SK-N-SH (cell line): ENCODE measurements around the gene CARS2. TPM values are rescaled to one million over a fixed set of nuclear protein-coding genes. Genes with fewer than 3 reads are reported as not detected.

Experiments used
- CTCF ChIA-PET: fragments of 300-600, 350-600 bp; formaldehyde crosslinking; extraction: SDS; loops from one replicate; lab custom pipeline; 2021; lab: Yijun Ruan, JAX
- POLR2A ChIA-PET: fragments of 350-600 bp; sonication (Branson Sonifier 250); formaldehyde crosslinking; extraction: SDS; loops from one replicate; lab custom pipeline; 2020; ENCODE audit warnings: antibody characterized with exemption, inconsistent platforms; lab: Yijun Ruan, JAX
- DNase-seq: peaks from one replicate; pipeline ENCODE4 v3.0.0; 2012
- H2AFZ ChIP-seq: fragments of 200-600 bp; sonication (generic); 2 replicates; pipeline ENCODE4 v1.8.1; 2016; ENCODE audit warnings: antibody characterized with exemption, mild to moderate bottlenecking, low read depth
- H3F3A ChIP-seq: fragments of 200-600 bp; sonication (generic); replicated peaks from 2 replicates; pipeline ENCODE3; 2016; ENCODE audit warnings: antibody characterized with exemption, mild to moderate bottlenecking; ENCODE audit not compliant: insufficient read depth
- H3K27ac ChIP-seq, 2 experiments: fragments of 200-500 bp in 1 of 2; fragments of 200-600 bp in 1 of 2; sonication (Bioruptor generic) in 1 of 2; sonication (generic), shearing (Covaris generic) in 1 of 2; 2 replicates each; pipeline versions ENCODE4 v1.5.1 to v1.6.1; 2014 to 2016; ENCODE audit warnings: low read depth in 2 of 2, inconsistent platforms in 1 of 2, low read length in 1 of 2, mild to moderate bottlenecking in 1 of 2, mixed read lengths in 1 of 2
- H3K27me3 ChIP-seq: fragments of 200-600 bp; sonication (generic), shearing (Covaris generic); 2 replicates; pipeline ENCODE4 v1.6.1; 2016; ENCODE audit warnings: mixed run types; ENCODE audit not compliant: insufficient read depth
- H3K36me3 ChIP-seq, 2 experiments: fragments of 200-500 bp in 1 of 2; fragments of 200-600 bp in 1 of 2; sonication (Bioruptor generic) in 1 of 2; sonication (generic) in 1 of 2; replicated peaks in 1 of 2; 2 replicates each; pipeline versions ENCODE3 to v1.5.1; 2014 to 2016; ENCODE audit warnings: low read length in 1 of 2, mild to moderate bottlenecking in 1 of 2; ENCODE audit not compliant: insufficient read depth in 2 of 2, control insufficient read depth in 1 of 2
- H3K4me1 ChIP-seq, 2 experiments: fragments of 200-500 bp in 1 of 2; fragments of 200-600 bp in 1 of 2; sonication (Bioruptor generic) in 1 of 2; sonication (generic), shearing (Covaris generic) in 1 of 2; 2 replicates each; pipeline versions ENCODE4 v1.5.1 to v1.6.1; 2014 to 2016; ENCODE audit warnings: low read depth in 1 of 2, low read length in 1 of 2, mixed run types in 1 of 2; ENCODE audit not compliant: insufficient read depth in 2 of 2, control insufficient read depth in 1 of 2
- H3K4me2 ChIP-seq: fragments of 200-600 bp; sonication (generic), shearing (Covaris generic); 2 replicates; pipeline ENCODE4 v1.6.1; 2017; ENCODE audit warnings: mixed run types
- H3K4me3 ChIP-seq, 2 experiments: fragments of 200-500 bp in 1 of 2; fragments of 200-600 bp in 1 of 2; sonication (Bioruptor generic) in 1 of 2; sonication (generic), shearing (Covaris generic) in 1 of 2; 2 replicates each; pipeline versions ENCODE4 v1.5.1 to v1.8.1; 2014 to 2016; ENCODE audit warnings: low read depth in 2 of 2, inconsistent platforms in 1 of 2, low read length in 1 of 2, mild to moderate bottlenecking in 1 of 2, mixed read lengths in 1 of 2, moderate library complexity in 1 of 2
- H3K79me2 ChIP-seq: fragments of 200-600 bp; sonication (generic); 2 replicates; pipeline ENCODE4 v1.8.1; 2017; ENCODE audit warnings: mild to moderate bottlenecking; ENCODE audit not compliant: insufficient read depth
- H3K9ac ChIP-seq: fragments of 200-600 bp; sonication (generic); 2 replicates; pipeline ENCODE4 v1.6.1; 2017; ENCODE audit warnings: mixed run types
- H3K9me2 ChIP-seq: fragments of 200-600 bp; sonication (generic); 2 replicates; pipeline ENCODE4 v1.6.1; 2017; ENCODE audit warnings: mixed run types
- H3K9me3 ChIP-seq: fragments of 200-600 bp; sonication (generic); 2 replicates; pipeline ENCODE4 v1.6.1; 2017; ENCODE audit warnings: mixed run types, mild to moderate bottlenecking, moderate library complexity
- H4K20me1 ChIP-seq: fragments of 200-600 bp; sonication (generic); 2 replicates; pipeline ENCODE4 v1.6.1; 2017; ENCODE audit warnings: mild to moderate bottlenecking, mixed run types; ENCODE audit not compliant: insufficient read depth
- EP300 ChIP-seq, 2 experiments: IDR thresholded peaks; 2 replicates each; pipeline versions ENCODE4 v1.4.0 to v1.6.1; 2012; ENCODE audit warnings: borderline replicate concordance in 1 of 2, low read depth in 1 of 2, low read length in 1 of 2
- EZH2phosphoT487 ChIP-seq: fragments of 200-600 bp; sonication (generic); IDR thresholded peaks from 2 replicates; pipeline ENCODE4 v1.6.1; 2017; ENCODE audit warnings: low read depth, mixed run types, mild to moderate bottlenecking, antibody characterized with exemption, moderate library complexity, borderline replicate concordance
- FOXJ3 ChIP-seq: sonication (generic); formaldehyde crosslinking; IDR thresholded peaks from 2 replicates; pipeline ENCODE4 v1.5.1; 2020; ENCODE audit warnings: mild to moderate bottlenecking, missing genetic modification reagents
- MEF2A ChIP-seq: IDR thresholded peaks from 2 replicates; pipeline ENCODE4 v1.4.0; 2012; ENCODE audit warnings: low read depth, borderline replicate concordance
- MXI1 ChIP-seq: IDR thresholded peaks from 2 replicates; pipeline ENCODE4 v1.6.1; 2012; ENCODE audit warnings: mild to moderate bottlenecking, low read depth, low read length, improper control_type of control experiment
- NFIC ChIP-seq: IDR thresholded peaks from 2 replicates; pipeline ENCODE4 v1.4.0; 2012; ENCODE audit warnings: borderline replicate concordance
- POLR2AphosphoS5 ChIP-seq: IDR thresholded peaks from 2 replicates; pipeline ENCODE4 v1.6.1; 2012; ENCODE audit warnings: low read depth, low read length
- RCOR1 ChIP-seq: fragments of 150-350 bp; IDR thresholded peaks from 2 replicates; pipeline ENCODE4 v1.6.1; 2017; ENCODE audit warnings: antibody characterized with exemption, low read length
- TAF1 ChIP-seq: IDR thresholded peaks from 2 replicates; pipeline ENCODE4 v1.6.1; 2012; ENCODE audit warnings: low read depth, mild to moderate bottlenecking, low read length, moderate library complexity, borderline replicate concordance
- TCF12 ChIP-seq: IDR thresholded peaks from 2 replicates; pipeline ENCODE4 v1.4.0; 2012
- TEAD4 ChIP-seq: IDR thresholded peaks from 2 replicates; pipeline ENCODE4 v1.4.0; 2012; ENCODE audit warnings: mild to moderate bottlenecking, borderline replicate concordance; ENCODE audit not compliant: insufficient read depth
- YY1 ChIP-seq: IDR thresholded peaks from 2 replicates; pipeline ENCODE4 v1.4.0; 2012; ENCODE audit warnings: low read depth, mild to moderate bottlenecking
- WGBS: methylation state at CpG from one replicate; pipeline ENCODE4 v1.1.6; 2017; ENCODE audit warnings: low lambda C conversion rate; 5-methylcytosine and 5-hydroxymethylcytosine counted together
- polyA plus RNA-seq, 3 experiments: library from polyadenylated mRNA; depleted of rRNA; stranded (reverse); fragments of >200 nt; gene quantifications; 2 replicates each; pipeline ENCODE4 v1.2.3, GENCODE V29; 2012
- TF ChIP-seq, protein P1 (sequence below): fragments of 150-350 bp; IDR thresholded peaks from 2 replicates; pipeline ENCODE4 v1.6.1; 2016; ENCODE audit warnings: mild to moderate bottlenecking, low read depth, low read length
- TF ChIP-seq, protein P2 (sequence below): fragments of 150-350 bp; IDR thresholded peaks from 2 replicates; pipeline ENCODE4 v1.6.1; 2017; ENCODE audit warnings: antibody characterized with exemption, low read length, low read depth, borderline replicate concordance
- TF ChIP-seq, protein P3 (sequence below): IDR thresholded peaks from 2 replicates; pipeline ENCODE4 v1.4.0; 2012; ENCODE audit warnings: low read depth, borderline replicate concordance
- TF ChIP-seq, protein P4 (sequence below): IDR thresholded peaks from 2 replicates; pipeline ENCODE4 v1.4.0; 2012; ENCODE audit warnings: low read depth

CARS2 gene
- polyA plus RNA-seq, 1 of the 3 experiments (the other 2 are of a cell fraction) = 78.6 TPM

DNA sequence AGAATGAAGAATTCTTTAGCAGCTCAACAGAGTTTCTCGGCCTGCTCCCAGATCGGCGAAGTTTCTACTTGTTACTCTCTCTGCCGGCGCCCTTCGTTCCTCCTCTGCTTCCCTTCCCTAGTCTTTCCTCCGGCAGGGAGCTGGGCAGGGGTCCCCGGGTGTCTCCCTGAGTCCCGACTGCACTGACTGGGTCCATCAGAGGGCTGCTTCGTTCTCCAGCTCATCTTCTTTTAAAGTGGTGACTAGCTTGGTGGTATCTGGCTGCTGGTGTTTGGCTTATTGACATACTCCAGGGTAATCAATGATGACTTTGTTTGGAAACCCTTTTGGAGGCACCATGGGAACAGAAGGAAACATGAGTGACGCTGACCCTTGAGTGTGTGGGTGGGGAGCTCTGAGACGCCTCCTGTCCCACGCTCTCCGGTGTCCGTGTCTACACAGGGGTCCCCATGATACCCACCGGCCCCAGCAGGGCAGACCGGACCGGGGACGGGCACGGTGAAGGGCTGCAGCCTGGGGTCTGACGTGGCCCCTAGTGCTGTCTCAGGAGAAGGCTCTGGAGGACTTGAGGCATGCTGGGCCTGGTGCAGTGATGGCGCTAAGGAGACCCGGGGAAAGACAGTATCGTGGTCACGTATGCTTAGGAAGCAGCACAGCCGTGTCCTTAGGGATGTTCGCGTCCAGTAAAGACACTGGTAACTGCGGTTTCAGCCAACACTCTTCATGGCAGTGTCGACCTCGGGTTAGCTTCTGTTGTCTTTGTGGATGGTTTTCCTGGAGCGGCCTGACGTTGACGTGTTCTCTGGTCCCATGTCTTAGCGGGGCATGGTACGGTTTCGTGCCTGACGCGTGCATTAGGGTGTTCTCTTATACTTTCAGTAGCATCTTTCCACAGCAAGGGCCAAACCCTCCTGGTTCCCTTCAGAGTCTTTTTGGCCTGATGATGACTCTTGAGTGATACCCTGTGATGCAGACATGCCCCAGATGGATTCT, 66.8 kb downstream of the CARS2 start (continued):
- TF ChIP-seq, protein P1, sequence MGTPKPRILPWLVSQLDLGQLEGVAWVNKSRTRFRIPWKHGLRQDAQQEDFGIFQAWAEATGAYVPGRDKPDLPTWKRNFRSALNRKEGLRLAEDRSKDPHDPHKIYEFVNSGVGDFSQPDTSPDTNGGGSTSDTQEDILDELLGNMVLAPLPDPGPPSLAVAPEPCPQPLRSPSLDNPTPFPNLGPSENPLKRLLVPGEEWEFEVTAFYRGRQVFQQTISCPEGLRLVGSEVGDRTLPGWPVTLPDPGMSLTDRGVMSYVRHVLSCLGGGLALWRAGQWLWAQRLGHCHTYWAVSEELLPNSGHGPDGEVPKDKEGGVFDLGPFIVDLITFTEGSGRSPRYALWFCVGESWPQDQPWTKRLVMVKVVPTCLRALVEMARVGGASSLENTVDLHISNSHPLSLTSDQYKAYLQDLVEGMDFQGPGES = no peak
- TF ChIP-seq, protein P2, sequence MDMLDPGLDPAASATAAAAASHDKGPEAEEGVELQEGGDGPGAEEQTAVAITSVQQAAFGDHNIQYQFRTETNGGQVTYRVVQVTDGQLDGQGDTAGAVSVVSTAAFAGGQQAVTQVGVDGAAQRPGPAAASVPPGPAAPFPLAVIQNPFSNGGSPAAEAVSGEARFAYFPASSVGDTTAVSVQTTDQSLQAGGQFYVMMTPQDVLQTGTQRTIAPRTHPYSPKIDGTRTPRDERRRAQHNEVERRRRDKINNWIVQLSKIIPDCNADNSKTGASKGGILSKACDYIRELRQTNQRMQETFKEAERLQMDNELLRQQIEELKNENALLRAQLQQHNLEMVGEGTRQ = no peak
- TF ChIP-seq FOXJ3 (CRISPR knock-in tag) = no peak

DNA sequence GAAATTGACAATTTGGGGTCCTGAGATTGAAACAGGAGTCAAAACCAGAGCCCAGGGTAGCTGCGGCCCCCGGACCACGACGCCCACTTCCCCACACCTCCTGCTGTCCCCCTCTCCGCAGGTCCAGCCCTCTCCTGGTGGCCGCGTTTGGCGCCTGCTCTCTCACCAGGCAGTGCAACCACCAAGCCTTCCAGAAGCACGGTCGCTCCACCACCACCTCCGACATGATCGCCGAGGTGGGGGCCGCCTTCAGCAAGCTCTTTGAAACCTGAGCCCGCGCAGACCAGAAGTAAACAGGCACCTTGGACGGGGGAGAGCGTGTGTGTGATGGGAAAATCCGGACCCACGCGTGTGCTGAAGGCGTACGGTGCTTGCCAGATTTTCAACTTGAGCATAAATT, 67.7 kb downstream of the CARS2 start:
- TF ChIP-seq EP300 (IDR thresholded peaks at IDR 0.05; ENCODE audit: borderline replicate concordance in 1 of 2, low read depth in 1 of 2, low read length in 1 of 2) (no peak), YY1 (no peak), POLR2AphosphoS5 (no peak), RCOR1 (no peak), EZH2phosphoT487 (no peak), MXI1 (no peak), TAF1 (no peak), TCF12 (no peak), NFIC (no peak), TEAD4 (no peak), MEF2A (no peak)
- TF ChIP-seq, protein P3, sequence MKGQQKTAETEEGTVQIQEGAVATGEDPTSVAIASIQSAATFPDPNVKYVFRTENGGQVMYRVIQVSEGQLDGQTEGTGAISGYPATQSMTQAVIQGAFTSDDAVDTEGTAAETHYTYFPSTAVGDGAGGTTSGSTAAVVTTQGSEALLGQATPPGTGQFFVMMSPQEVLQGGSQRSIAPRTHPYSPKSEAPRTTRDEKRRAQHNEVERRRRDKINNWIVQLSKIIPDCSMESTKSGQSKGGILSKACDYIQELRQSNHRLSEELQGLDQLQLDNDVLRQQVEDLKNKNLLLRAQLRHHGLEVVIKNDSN = no peak
- TF ChIP-seq, protein P4, sequence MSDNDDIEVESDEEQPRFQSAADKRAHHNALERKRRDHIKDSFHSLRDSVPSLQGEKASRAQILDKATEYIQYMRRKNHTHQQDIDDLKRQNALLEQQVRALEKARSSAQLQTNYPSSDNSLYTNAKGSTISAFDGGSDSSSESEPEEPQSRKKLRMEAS = no peak
- TF ChIP-seq, protein P1 = no peak
- H3K36me3 ChIP-seq = peaks cover 25 to 82% of the 10 kb centered on the region in 2 experiments

More for the DNA sequence above, 67.7 kb downstream of the CARS2 start:
- Histone ChIP-seq H2AFZ (no peak overlapping the region), H3K27me3 (no peaks in the 10 kb centered on the region), H3K9me3 (no peaks in the 10 kb centered on the region), H4K20me1 (peaks cover 6% of the 10 kb centered on the region; the same call in 1 of the 2 replicates), H3F3A (peaks cover 7% of the 10 kb centered on the region), H3K9ac (no peak overlapping the region), H3K27ac (no peak overlapping the region; a peak in 1 of 4 replicates), H3K4me3 (no peak overlapping the region), H3K4me2 (no peak overlapping the region), H3K4me1 (peaks cover 0 to 17% of the 10 kb centered on the region in 2 experiments; a peak in 2 of 4 replicates), H3K9me2 (no peaks in the 10 kb centered on the region), H3K79me2 (peaks cover 20% of the 10 kb centered on the region; the same call in 1 of the 2 replicates)
- POLR2A ChIA-PET = no interaction called here
- CTCF ChIA-PET = interaction anchor here (1.4 kb wide), 1 partner anchor 44 kb away, joined by 3 read pairs; no protein-coding TSS in a partner anchor
- no peak for DNase-seq
- 95% methylated on average over 19 of the region's 23 CpGs for WGBS
